A549 (cell line): Measurements from ENCODE around the gene HIGD1B. TPM values are rescaled to one million over a fixed set of nuclear protein-coding genes. Genes with fewer than 3 reads are reported as not detected.

Source experiments
- BCL3 ChIP-seq: fragments of >200 bp; sonication (Bioruptor Twin); formaldehyde crosslinking; IDR thresholded peaks from 3 replicates; pipeline ENCODE4 v1.6.1; 2016
- BHLHE40 ChIP-seq: IDR thresholded peaks from 2 replicates; pipeline ENCODE4 v1.6.1; 2012; ENCODE audit warnings: low read depth, low read length, inconsistent platforms
- CEBPB ChIP-seq, 2 experiments: fragments of >200 bp in 1 of 2; sonication (Bioruptor Twin) in 1 of 2; formaldehyde crosslinking in 1 of 2; IDR thresholded peaks; 2 replicates each; pipeline ENCODE4 v1.6.1; 2012 to 2016
- CHD2 ChIP-seq: fragments of 150-350 bp; IDR thresholded peaks from 2 replicates; pipeline ENCODE4 v1.6.1; 2014; ENCODE audit warnings: low read length; ENCODE audit not compliant: partially characterized antibody
- CHD4 ChIP-seq: fragments of 200-600 bp; sonication (generic); IDR thresholded peaks from 2 replicates; pipeline ENCODE4 v1.6.1; 2016; ENCODE audit warnings: antibody characterized with exemption, mild to moderate bottlenecking, borderline replicate concordance
- E2F6 ChIP-seq: IDR thresholded peaks from 2 replicates; pipeline ENCODE4 v1.6.1; 2012; ENCODE audit warnings: low read depth, borderline replicate concordance
- EHF ChIP-seq: fragments of 250-450 bp; sonication (Bioruptor Pico); IDR thresholded peaks from 2 replicates; pipeline ENCODE4 v1.5.0; 2020; ENCODE audit warnings: mild to moderate bottlenecking
- EHMT2 ChIP-seq: fragments of 200-600 bp; sonication (generic); IDR thresholded peaks from 2 replicates; pipeline ENCODE4 v1.6.1; 2016; ENCODE audit warnings: antibody characterized with exemption, low read depth, mild to moderate bottlenecking, moderate library complexity
- ESRRA ChIP-seq: fragments of 150-350 bp; IDR thresholded peaks from 2 replicates; pipeline ENCODE4 v1.6.1; 2014; ENCODE audit warnings: mild to moderate bottlenecking, low read length, borderline replicate concordance
- FOXS1 ChIP-seq: fragments of 250-450 bp; sonication (Bioruptor Pico); IDR thresholded peaks from 2 replicates; pipeline ENCODE4 v1.5.0; 2020; ENCODE audit warnings: mild to moderate bottlenecking, moderate library complexity
- GATA3 ChIP-seq: IDR thresholded peaks from 2 replicates; pipeline ENCODE4 v1.6.1; 2012; ENCODE audit warnings: borderline replicate concordance
- HMGXB4 ChIP-seq: fragments of 250-450 bp; sonication (Bioruptor Pico); IDR thresholded peaks from 2 replicates; pipeline ENCODE4 v1.5.0; 2021; ENCODE audit warnings: mild to moderate bottlenecking, moderate library complexity, borderline replicate concordance
- KDM5A ChIP-seq: fragments of 200-600 bp; sonication (generic); IDR thresholded peaks from 2 replicates; pipeline ENCODE4 v1.6.1; 2016; ENCODE audit warnings: antibody characterized with exemption, mild to moderate bottlenecking
- MAX ChIP-seq: IDR thresholded peaks from 2 replicates; pipeline ENCODE4 v1.6.1; 2012
- MAZ ChIP-seq: fragments of 150-350 bp; IDR thresholded peaks from 2 replicates; pipeline ENCODE4 v1.6.1; 2014; ENCODE audit warnings: antibody characterized with exemption, low read depth, low read length, borderline replicate concordance
- POLR2A ChIP-seq: IDR thresholded peaks from 2 replicates; pipeline ENCODE4 v1.6.1; 2012; ENCODE audit warnings: mild to moderate bottlenecking, low read length
- RAD21 ChIP-seq, 2 experiments: fragments of >200 bp in 1 of 2; sonication (Bioruptor Twin) in 1 of 2; formaldehyde crosslinking in 1 of 2; IDR thresholded peaks in 1 of 2; conservative IDR thresholded peaks in 1 of 2; 2 replicates in 1 of 2; 3 replicates in 1 of 2; pipeline ENCODE4 v1.6.1; 2012 to 2018; ENCODE audit warnings: inconsistent platforms in 1 of 2
- RCOR1 ChIP-seq: fragments of 150-350 bp; IDR thresholded peaks from 2 replicates; pipeline ENCODE4 v1.6.1; 2014; ENCODE audit warnings: antibody characterized with exemption, low read length, low read depth
- REST ChIP-seq: fragments of 200-600 bp; sonication (generic); IDR thresholded peaks from 2 replicates; pipeline ENCODE4 v1.6.1; 2016; ENCODE audit warnings: antibody characterized with exemption, mild to moderate bottlenecking, moderate library complexity
- RNF2 ChIP-seq: fragments of 200-600 bp; sonication (generic); IDR thresholded peaks from 2 replicates; pipeline ENCODE4 v1.6.1; 2016; ENCODE audit warnings: low read depth, mild to moderate bottlenecking, antibody characterized with exemption, moderate library complexity, borderline replicate concordance
- SMC3 ChIP-seq: fragments of >200 bp; sonication (Bioruptor Twin); formaldehyde crosslinking; IDR thresholded peaks from 3 replicates; pipeline ENCODE4 v1.6.1; 2018; ENCODE audit warnings: inconsistent platforms
- SREBF2 ChIP-seq: fragments of 450-650 bp; IDR thresholded peaks from 2 replicates; pipeline ENCODE4 v1.6.1; 2014; ENCODE audit warnings: mild to moderate bottlenecking, moderate library complexity
- TP53 ChIP-seq: fragments of 250-450 bp; sonication (Bioruptor Pico); IDR thresholded peaks from 2 replicates; pipeline ENCODE4 v1.5.0; 2021; ENCODE audit warnings: mild to moderate bottlenecking, moderate library complexity
- ZC3H11A ChIP-seq: fragments of 450-650 bp; IDR thresholded peaks from 2 replicates; pipeline ENCODE4 v1.6.1; 2014; ENCODE audit warnings: antibody characterized with exemption, mild to moderate bottlenecking
- ZNF302 ChIP-seq: fragments of 250-450 bp; sonication (Bioruptor Pico); IDR thresholded peaks from 2 replicates; pipeline ENCODE4 v1.9.0; 2021; ENCODE audit warnings: inconsistent platforms, mild to moderate bottlenecking, moderate library complexity
- polyA plus RNA-seq, 4 experiments: library from polyadenylated mRNA; depleted of rRNA in 3 of 4; stranded (reverse); fragments of >200 nt; fragmentation: RNase III in 1 of 4; extraction: RNeasy Plus Mini Kit Qiagen cat#74134 plus additional on column Dnase treatment in 1 of 4; gene quantifications; 2 replicates in 3 of 4; 3 replicates in 1 of 4; pipeline ENCODE4 v1.2.3, GENCODE V29; 2011 to 2017

HIGD1B gene
- polyA plus RNA-seq, 2 of the 4 experiments (the other 2 are of a cell fraction), result not detected

GRCh38 chr17:44829523-44830358 is 17.9 kb upstream of the HIGD1B start, which contains the start of gene GJC1 (continued):
- TF ChIP-seq RNF2 (no peak), RAD21 (conservative IDR thresholded peaks at IDR 0.05 in 1 of 2, IDR thresholded peaks at IDR 0.05 in 1 of 2) (no peak), ZNF302 (CRISPR knock-in tag) (no peak), POLR2A (peak; percentile 72), EHMT2 (no peak), RCOR1 (no peak), FOXS1 (CRISPR knock-in tag) (no peak), ZC3H11A (no peak), CHD4 (no peak), KDM5A (no peak), EHF (CRISPR knock-in tag) (no peak), SMC3 (no peak), BHLHE40 (no peak), HMGXB4 (CRISPR knock-in tag) (no peak; the same call in 1 of the 2 replicates), MAX (0 out of 2 replicates have a peak, but pooled peaks have one; percentile 38), CHD2 (no peak), E2F6 (no peak), SREBF2 (no peak), TP53 (CRISPR knock-in tag) (no peak), REST (no peak), GATA3 (no peak), BCL3 (peak; percentile 73; the same call in 2 of the 3 replicates), ESRRA (no peak), MAZ (no peak), CEBPB (IDR thresholded peaks at IDR 0.05) (no peak)
